HEK293 (cell line): ENCODE measurements around the gene MAST2.
A peak's percentile ranks its signal among the peaks of the same experiment; 100 is the strongest.

Source experiments
- CTCF ChIA-PET: fragments of 350-600 bp; formaldehyde crosslinking; extraction: SDS; loops from one replicate; lab custom pipeline; 2021; ENCODE audit warnings: antibody characterized with exemption; lab: Yijun Ruan, JAX
- POLR2A ChIA-PET: fragments of 300-600 bp; formaldehyde crosslinking; extraction: SDS; loops from one replicate; lab custom pipeline; 2020; ENCODE audit warnings: antibody characterized with exemption, inconsistent platforms; lab: Yijun Ruan, JAX
- H3K27ac ChIP-seq: fragments of 200-500 bp; sonication (Bioruptor generic); 2 replicates; pipeline ENCODE4 v1.5.1; 2014; ENCODE audit warnings: low read depth, low read length, control low read depth, inconsistent platforms; ENCODE audit errors: extremely low read depth
- H3K36me3 ChIP-seq, 2 experiments: fragments of 200-500 bp in 1 of 2; sonication (Bioruptor generic) in 1 of 2; 1 replicate in 1 of 2; 2 replicates in 1 of 2; pipeline ENCODE4 v1.5.1; 2014 to 2017; ENCODE audit warnings: inconsistent platforms in 2 of 2, low read length in 2 of 2; ENCODE audit not compliant: control insufficient read depth in 2 of 2, insufficient read depth in 1 of 2
- H3K4me1 ChIP-seq: fragments of 200-500 bp; sonication (Bioruptor generic); 2 replicates; pipeline ENCODE4 v1.5.1; 2014; ENCODE audit warnings: mild to moderate bottlenecking, low read length, inconsistent platforms; ENCODE audit not compliant: control insufficient read depth, insufficient read depth
- H3K4me3 ChIP-seq: 2 replicates; pipeline ENCODE4 v1.5.1; 2011; ENCODE audit warnings: low read depth, mild to moderate bottlenecking, control low read depth, low read length, moderate library complexity
- H3K9me3 ChIP-seq: fragments of 200-500 bp; sonication (Bioruptor generic); 2 replicates; pipeline ENCODE4 v1.5.1; 2014; ENCODE audit warnings: low read depth, low read length, inconsistent platforms; ENCODE audit not compliant: control insufficient read depth, insufficient read depth
- HOXA7 ChIP-seq: sonication (generic); formaldehyde crosslinking; IDR thresholded peaks from 2 replicates; pipeline ENCODE4 v1.8.1; 2022; ENCODE audit warnings: missing genetic modification reagents, borderline replicate concordance
- REPIN1 ChIP-seq: fragments of 450-650 bp; formaldehyde crosslinking; IDR thresholded peaks from 2 replicates; pipeline ENCODE4 v1.5.1; 2017; ENCODE audit warnings: missing biosample characterization, missing genetic modification characterization, low read depth
- TCF7L2 ChIP-seq: IDR thresholded peaks from 2 replicates; pipeline ENCODE4 v1.6.1; 2011; ENCODE audit warnings: low read depth, mild to moderate bottlenecking, inconsistent platforms, low read length, moderate library complexity, borderline replicate concordance
- YY1 ChIP-seq: fragments of 450-650 bp; formaldehyde crosslinking; IDR thresholded peaks from 2 replicates; pipeline ENCODE4 v1.5.1; 2018; ENCODE audit warnings: missing biosample characterization, missing genetic modification characterization
- ZBTB20 ChIP-seq: fragments of 450-650 bp; formaldehyde crosslinking; IDR thresholded peaks from 2 replicates; pipeline ENCODE4 v1.5.1; 2016; ENCODE audit warnings: missing biosample characterization, missing genetic modification characterization
- ZBTB8A ChIP-seq: fragments of 450-650 bp; formaldehyde crosslinking; IDR thresholded peaks from 2 replicates; pipeline ENCODE4 v1.5.1; 2016; ENCODE audit warnings: missing biosample characterization, missing genetic modification characterization
- ZFP69B ChIP-seq: fragments of 450-650 bp; formaldehyde crosslinking; IDR thresholded peaks from 2 replicates; pipeline ENCODE4 v1.5.1; 2016; ENCODE audit warnings: missing biosample characterization, missing genetic modification characterization
- ZNF121 ChIP-seq: fragments of 450-650 bp; formaldehyde crosslinking; IDR thresholded peaks from 2 replicates; pipeline ENCODE4 v1.5.1; 2016; ENCODE audit warnings: missing biosample characterization, missing genetic modification characterization
- ZNF138 ChIP-seq: fragments of 450-650 bp; formaldehyde crosslinking; IDR thresholded peaks from 2 replicates; pipeline ENCODE4 v1.5.1; 2016; ENCODE audit warnings: missing biosample characterization, missing genetic modification characterization, borderline replicate concordance
- ZNF184 ChIP-seq: fragments of 450-650 bp; IDR thresholded peaks from 2 replicates; pipeline ENCODE4 v1.5.1; 2018; ENCODE audit warnings: missing biosample characterization, mild to moderate bottlenecking, missing genetic modification characterization
- ZNF202 ChIP-seq: fragments of 450-650 bp; formaldehyde crosslinking; IDR thresholded peaks from 2 replicates; pipeline ENCODE4 v1.5.1; 2016; ENCODE audit warnings: missing biosample characterization, missing genetic modification characterization, borderline replicate concordance
- ZNF48 ChIP-seq: fragments of 450-650 bp; formaldehyde crosslinking; IDR thresholded peaks from 2 replicates; pipeline ENCODE4 v1.5.1; 2016; ENCODE audit warnings: missing biosample characterization, missing genetic modification characterization
- ZNF549 ChIP-seq: fragments of 450-650 bp; IDR thresholded peaks from 2 replicates; pipeline ENCODE4 v1.5.1; 2018; ENCODE audit warnings: missing biosample characterization, missing genetic modification characterization, mild to moderate bottlenecking, inconsistent platforms, moderate library complexity
- ZNF585B ChIP-seq: fragments of 450-650 bp; formaldehyde crosslinking; IDR thresholded peaks from 2 replicates; pipeline ENCODE4 v1.5.1; 2016; ENCODE audit warnings: missing biosample characterization, missing genetic modification characterization
- ZNF658 ChIP-seq: fragments of 450-650 bp; formaldehyde crosslinking; IDR thresholded peaks from 2 replicates; pipeline ENCODE4; 2016; ENCODE audit warnings: missing biosample characterization, missing genetic modification characterization
- ZNF707 ChIP-seq: fragments of 450-650 bp; formaldehyde crosslinking; IDR thresholded peaks from 2 replicates; pipeline ENCODE4 v1.5.1; 2016; ENCODE audit warnings: missing biosample characterization, missing genetic modification characterization
- TF ChIP-seq, protein P1 (sequence below): fragments of 450-650 bp; formaldehyde crosslinking; IDR thresholded peaks from 2 replicates; pipeline ENCODE4; 2016; ENCODE audit warnings: missing biosample characterization, missing genetic modification characterization
- TF ChIP-seq, protein P2 (sequence below): fragments of 450-650 bp; formaldehyde crosslinking; IDR thresholded peaks from 2 replicates; pipeline ENCODE4 v1.5.1; 2016; ENCODE audit warnings: missing biosample characterization, missing genetic modification characterization
- TF ChIP-seq, protein P3 (sequence below): fragments of 450-650 bp; formaldehyde crosslinking; conservative IDR thresholded peaks from 2 replicates; pipeline ENCODE4 v1.5.1; 2016; ENCODE audit warnings: low read depth, missing biosample characterization, missing genetic modification characterization

Gene MAST2

DNA sequence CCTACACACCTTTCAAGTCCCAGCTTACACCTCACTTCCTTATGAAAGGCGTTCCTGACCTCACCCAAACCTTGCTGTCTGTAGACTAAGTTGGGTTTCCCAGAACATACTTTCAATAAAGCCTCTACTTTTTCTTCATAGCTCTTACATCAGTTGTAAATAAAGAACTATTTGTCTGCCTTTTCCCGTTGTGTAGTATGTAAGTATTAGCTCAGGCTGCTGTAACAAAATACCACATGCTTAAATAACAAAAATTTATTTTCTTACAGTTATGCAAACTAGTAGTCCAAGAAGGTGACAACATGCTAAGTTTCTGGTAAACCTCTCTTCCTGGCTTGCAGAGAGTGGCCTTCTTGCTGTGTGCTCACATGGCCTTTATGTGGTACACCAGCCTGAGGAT is 86.7 kb downstream of the MAST2 start (continued):
- no peak for TF ChIP-seq ZNF138

DNA sequence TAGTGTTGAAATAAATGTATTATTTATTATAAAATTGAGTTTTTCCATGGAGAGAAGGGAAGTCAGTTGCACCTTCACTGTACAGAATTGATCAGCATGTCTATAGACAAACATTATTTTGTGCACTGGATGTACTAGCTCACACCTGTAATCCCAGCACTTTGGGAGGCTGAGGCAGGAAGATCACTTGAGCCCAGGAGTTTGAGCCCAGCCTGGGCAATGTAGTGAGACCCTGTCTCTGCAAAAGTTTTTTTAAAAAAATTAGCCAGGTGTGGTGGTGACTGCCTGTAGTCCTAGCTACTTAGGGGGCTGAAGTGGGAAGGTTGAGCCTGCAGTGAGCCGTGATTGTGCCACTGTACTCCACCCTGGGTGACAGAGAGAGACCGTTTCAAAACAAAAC is 87.7 kb downstream of the MAST2 start:
- CTCF ChIA-PET: interaction anchor here (1.0 kb wide), 1 partner anchor 13 kb away, joined by 3 read pairs; no protein-coding TSS in a partner anchor
- H3K4me1 ChIP-seq: peaks cover 5% of the 10 kb centered on the region; the same call in 1 of the 2 replicates
- no peaks in the 10 kb centered on the region; a peak in 1 of 3 replicates for H3K36me3 ChIP-seq
- no peak overlapping the region for H3K27ac ChIP-seq
- POLR2A ChIA-PET: interaction anchor here (0.6 to 0.7 kb wide), 2 partner anchors 307 to 1170 kb away, joined by 3 read pairs; no protein-coding TSS in a partner anchor
- H3K4me3 ChIP-seq: no peak overlapping the region
- H3K9me3 ChIP-seq: no peaks in the 10 kb centered on the region
- peak; percentile 73 for TF ChIP-seq ZNF121 (tag by site-specific recombination)
- TF ChIP-seq ZBTB8A (tag by site-specific recombination): no peak

DNA sequence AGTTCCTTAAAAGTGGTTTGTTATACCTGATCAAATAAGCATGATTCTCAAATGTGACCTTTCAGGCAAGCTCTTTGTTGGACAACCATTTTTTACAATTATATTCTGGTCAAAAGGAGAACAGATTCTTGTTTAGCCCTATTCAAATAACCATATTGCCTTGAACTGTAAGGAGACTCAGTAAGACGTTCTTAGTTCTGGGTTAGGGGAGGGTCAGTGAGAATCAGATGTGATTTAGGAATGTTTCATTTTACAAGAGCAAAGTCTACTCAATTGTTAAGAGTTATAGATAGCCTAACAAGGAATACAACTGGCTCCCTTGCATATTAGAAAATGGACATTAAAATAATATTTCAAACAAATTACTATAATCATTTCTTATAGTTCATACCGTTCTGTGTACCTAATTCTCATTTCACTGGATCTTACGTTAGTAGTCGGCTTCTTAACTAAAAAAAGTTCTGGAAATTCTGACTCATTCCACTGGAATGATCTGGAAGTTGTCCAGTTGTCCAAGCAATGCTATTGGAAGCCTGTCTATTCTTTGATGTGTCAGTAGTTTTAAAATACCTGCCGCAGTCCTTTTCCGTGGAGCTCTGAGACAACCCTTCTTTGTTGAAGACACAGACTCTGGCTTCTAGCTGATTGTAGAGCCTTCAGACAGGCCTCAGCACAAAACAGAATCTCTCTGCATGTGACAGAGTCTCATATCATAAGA is 88.8 kb downstream of the MAST2 start:
- no peak overlapping the region for H3K27ac ChIP-seq
- ChIA-PET POLR2A (no interaction called here), CTCF (interaction anchor here (0.6 kb wide), 1 partner anchor 48 kb away, joined by 3 read pairs; no protein-coding TSS in a partner anchor)
- H3K36me3 ChIP-seq: no peaks in the 10 kb centered on the region; a peak in 1 of 3 replicates
- no peak overlapping the region for H3K4me3 ChIP-seq
- TF ChIP-seq ZNF658 (no peak), ZBTB20 (no peak), ZNF707 (tag by site-specific recombination) (no peak), YY1 (no peak), REPIN1 (no peak), HOXA7 (CRISPR knock-in tag) (no peak), ZNF585B (tag by site-specific recombination) (no peak), ZNF202 (tag by site-specific recombination) (no peak), ZNF549 (tag by site-specific recombination) (no peak), ZNF184 (tag by site-specific recombination) (no peak), TCF7L2 (no peak), ZNF48 (tag by site-specific recombination) (no peak), ZFP69B (no peak)
- TF ChIP-seq, protein P1, sequence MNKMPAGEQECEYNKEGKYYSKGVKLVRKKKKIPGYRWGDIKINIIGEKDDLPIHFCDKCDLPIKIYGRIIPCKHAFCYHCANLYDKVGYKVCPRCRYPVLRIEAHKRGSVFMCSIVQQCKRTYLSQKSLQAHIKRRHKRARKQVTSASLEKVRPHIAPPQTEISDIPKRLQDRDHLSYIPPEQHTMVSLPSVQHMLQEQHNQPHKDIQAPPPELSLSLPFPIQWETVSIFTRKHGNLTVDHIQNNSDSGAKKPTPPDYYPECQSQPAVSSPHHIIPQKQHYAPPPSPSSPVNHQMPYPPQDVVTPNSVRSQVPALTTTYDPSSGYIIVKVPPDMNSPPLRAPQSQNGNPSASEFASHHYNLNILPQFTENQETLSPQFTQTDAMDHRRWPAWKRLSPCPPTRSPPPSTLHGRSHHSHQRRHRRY (tag by site-specific recombination): no peak
- TF ChIP-seq, protein P2, sequence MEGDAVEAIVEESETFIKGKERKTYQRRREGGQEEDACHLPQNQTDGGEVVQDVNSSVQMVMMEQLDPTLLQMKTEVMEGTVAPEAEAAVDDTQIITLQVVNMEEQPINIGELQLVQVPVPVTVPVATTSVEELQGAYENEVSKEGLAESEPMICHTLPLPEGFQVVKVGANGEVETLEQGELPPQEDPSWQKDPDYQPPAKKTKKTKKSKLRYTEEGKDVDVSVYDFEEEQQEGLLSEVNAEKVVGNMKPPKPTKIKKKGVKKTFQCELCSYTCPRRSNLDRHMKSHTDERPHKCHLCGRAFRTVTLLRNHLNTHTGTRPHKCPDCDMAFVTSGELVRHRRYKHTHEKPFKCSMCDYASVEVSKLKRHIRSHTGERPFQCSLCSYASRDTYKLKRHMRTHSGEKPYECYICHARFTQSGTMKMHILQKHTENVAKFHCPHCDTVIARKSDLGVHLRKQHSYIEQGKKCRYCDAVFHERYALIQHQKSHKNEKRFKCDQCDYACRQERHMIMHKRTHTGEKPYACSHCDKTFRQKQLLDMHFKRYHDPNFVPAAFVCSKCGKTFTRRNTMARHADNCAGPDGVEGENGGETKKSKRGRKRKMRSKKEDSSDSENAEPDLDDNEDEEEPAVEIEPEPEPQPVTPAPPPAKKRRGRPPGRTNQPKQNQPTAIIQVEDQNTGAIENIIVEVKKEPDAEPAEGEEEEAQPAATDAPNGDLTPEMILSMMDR (tag by site-specific recombination): no peak
- TF ChIP-seq, protein P3, sequence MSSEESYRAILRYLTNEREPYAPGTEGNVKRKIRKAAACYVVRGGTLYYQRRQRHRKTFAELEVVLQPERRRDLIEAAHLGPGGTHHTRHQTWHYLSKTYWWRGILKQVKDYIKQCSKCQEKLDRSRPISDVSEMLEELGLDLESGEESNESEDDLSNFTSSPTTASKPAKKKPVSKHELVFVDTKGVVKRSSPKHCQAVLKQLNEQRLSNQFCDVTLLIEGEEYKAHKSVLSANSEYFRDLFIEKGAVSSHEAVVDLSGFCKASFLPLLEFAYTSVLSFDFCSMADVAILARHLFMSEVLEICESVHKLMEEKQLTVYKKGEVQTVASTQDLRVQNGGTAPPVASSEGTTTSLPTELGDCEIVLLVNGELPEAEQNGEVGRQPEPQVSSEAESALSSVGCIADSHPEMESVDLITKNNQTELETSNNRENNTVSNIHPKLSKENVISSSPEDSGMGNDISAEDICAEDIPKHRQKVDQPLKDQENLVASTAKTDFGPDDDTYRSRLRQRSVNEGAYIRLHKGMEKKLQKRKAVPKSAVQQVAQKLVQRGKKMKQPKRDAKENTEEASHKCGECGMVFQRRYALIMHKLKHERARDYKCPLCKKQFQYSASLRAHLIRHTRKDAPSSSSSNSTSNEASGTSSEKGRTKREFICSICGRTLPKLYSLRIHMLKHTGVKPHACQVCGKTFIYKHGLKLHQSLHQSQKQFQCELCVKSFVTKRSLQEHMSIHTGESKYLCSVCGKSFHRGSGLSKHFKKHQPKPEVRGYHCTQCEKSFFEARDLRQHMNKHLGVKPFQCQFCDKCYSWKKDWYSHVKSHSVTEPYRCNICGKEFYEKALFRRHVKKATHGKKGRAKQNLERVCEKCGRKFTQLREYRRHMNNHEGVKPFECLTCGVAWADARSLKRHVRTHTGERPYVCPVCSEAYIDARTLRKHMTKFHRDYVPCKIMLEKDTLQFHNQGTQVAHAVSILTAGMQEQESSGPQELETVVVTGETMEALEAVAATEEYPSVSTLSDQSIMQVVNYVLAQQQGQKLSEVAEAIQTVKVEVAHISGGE (tag by site-specific recombination): no peak
- no peaks in the 10 kb centered on the region for H3K9me3 ChIP-seq
- H3K4me1 ChIP-seq: peaks cover under 1% of the 10 kb centered on the region; the same call in 1 of the 2 replicates
